ENCODE data around the gene BMPR2. TPM values are rescaled to one million over a fixed set of nuclear protein-coding genes. Genes with fewer than 3 reads are reported as not detected.
A peak's percentile ranks its signal among the peaks of the same experiment; 100 is the strongest.
"Not testable (repeated sequence)": the region's sequence is repeated elsewhere in the genome, so short reads cannot be mapped to it uniquely, and the experiment has no call there.

Gene BMPR2
- total RNA-seq, 4 donors from 2014 or later = 53.4 to 102 (median 79.5) TPM

GRCh38 chr2:202510911-202511310, 134.8 kb downstream of the BMPR2 start:
- DNase-seq (ENCODE audit: low spot score) (no peak), ATAC-seq (ENCODE audit: low FRiP score) (peak; percentile 95)
- TF ChIP-seq CTCF (IDR thresholded peaks at IDR 0.05) = no peak

- TF ChIP-seq CTCF (IDR thresholded peaks at IDR 0.05) = no peak
- DNase-seq (ENCODE audit: low spot score) (no peak), ATAC-seq (ENCODE audit: low FRiP score) (no peak)
Measured at GRCh38 chr2:202512176-202512575, 136.0 kb downstream of the BMPR2 start.

GRCh38 chr2:202514732-202515131, 138.6 kb downstream of the BMPR2 start:
- ATAC-seq (ENCODE audit: low FRiP score) = no peak
- no peak for TF ChIP-seq CTCF (IDR thresholded peaks at IDR 0.05)
- DNase-seq (ENCODE audit: low spot score) = no peak

- ATAC-seq (ENCODE audit: low FRiP score) = no peak
- TF ChIP-seq CTCF (IDR thresholded peaks at IDR 0.05) = no peak
Measured at GRCh38 chr2:202519453-202519852, 143.3 kb downstream of the BMPR2 start.

GRCh38 chr2:202521470-202521869, 145.3 kb downstream of the BMPR2 start:
- no peak for ATAC-seq (ENCODE audit: low FRiP score)

More at GRCh38 chr2:202519453-202519852, 143.3 kb downstream of the BMPR2 start:
- DNase-seq (ENCODE audit: low spot score) = no peak

GRCh38 chr2:202529389-202529788, 153.3 kb downstream of the BMPR2 start:
- ATAC-seq (ENCODE audit: low FRiP score) (no peak), DNase-seq (ENCODE audit: low spot score) (no peak)
- no peak for TF ChIP-seq CTCF (IDR thresholded peaks at IDR 0.05)

More at GRCh38 chr2:202521470-202521869, 145.3 kb downstream of the BMPR2 start:
- no peak for TF ChIP-seq CTCF (IDR thresholded peaks at IDR 0.05)
- no peak for DNase-seq (ENCODE audit: low spot score)

- DNase-seq (ENCODE audit: low spot score) = no peak
- no peak for TF ChIP-seq CTCF (IDR thresholded peaks at IDR 0.05)
- ATAC-seq (ENCODE audit: low FRiP score) = no peak
Measured at GRCh38 chr2:202530038-202530437, 153.9 kb downstream of the BMPR2 start.

GRCh38 chr2:202535290-202535689, 159.2 kb downstream of the BMPR2 start:
- ATAC-seq (ENCODE audit: low FRiP score); DNase-seq (ENCODE audit: low spot score): not testable (repeated sequence)

Data from omental fat pad (tissue), 4 donors.